ENCODE results near the gene CHRDL1.

Gene CHRDL1

GRCh38 chrX:110741213-110741796 is 54.3 kb downstream of the CHRDL1 start:
- no peak for DNase-seq

GRCh38 chrX:110734894-110735541 is 60.6 kb downstream of the CHRDL1 start:
- no peak for DNase-seq

- no peak for DNase-seq
Observed at GRCh38 chrX:110734271-110734670, 61.3 kb downstream of the CHRDL1 start.

GRCh38 chrX:110733166-110733565 is 62.5 kb downstream of the CHRDL1 start:
- no peak for DNase-seq

- DNase-seq, result no peak
Observed at GRCh38 chrX:110732266-110732665, 63.4 kb downstream of the CHRDL1 start.

- DNase-seq, result no peak
Observed at GRCh38 chrX:110723844-110724243, 71.8 kb downstream of the CHRDL1 start.

GRCh38 chrX:110722135-110722534 is 73.5 kb downstream of the CHRDL1 start:
- DNase-seq, result no peak

- DNase-seq, result no peak
Observed at GRCh38 chrX:110713666-110714065, 82.0 kb downstream of the CHRDL1 start.

GRCh38 chrX:110706446-110706845 is 89.2 kb downstream of the CHRDL1 start:
- DNase-seq, result no peak

- DNase-seq, result no peak
Observed at GRCh38 chrX:110703641-110704040, 92.0 kb downstream of the CHRDL1 start.

- no peak for DNase-seq
Observed at GRCh38 chrX:110699109-110699508, 96.5 kb downstream of the CHRDL1 start.

- DNase-seq, result no peak
Observed at GRCh38 chrX:110698696-110699095, 96.9 kb downstream of the CHRDL1 start.

GRCh38 chrX:110692866-110693265 is 102.8 kb downstream of the CHRDL1 start:
- no peak for DNase-seq

- no peak for DNase-seq
Observed at GRCh38 chrX:110691446-110691845, 104.2 kb downstream of the CHRDL1 start.

- no peak for DNase-seq
Observed at GRCh38 chrX:110684653-110685052, 111.0 kb downstream of the CHRDL1 start.

GRCh38 chrX:110683925-110684324 is 111.7 kb downstream of the CHRDL1 start:
- DNase-seq, result no peak

GRCh38 chrX:110678591-110678990 is 117.0 kb downstream of the CHRDL1 start:
- no peak for DNase-seq

GRCh38 chrX:110675886-110676285 is 119.7 kb downstream of the CHRDL1 start:
- no peak for DNase-seq

GRCh38 chrX:110671068-110671803 is 124.4 kb downstream of the CHRDL1 start:
- DNase-seq, result no peak

GRCh38 chrX:110669572-110669971 is 126.0 kb downstream of the CHRDL1 start:
- no peak for DNase-seq

- DNase-seq, result no peak
Observed at GRCh38 chrX:110667706-110668105, 127.9 kb downstream of the CHRDL1 start.

- no peak for DNase-seq
Observed at GRCh38 chrX:110665223-110666002, 130.2 kb downstream of the CHRDL1 start.

- no peak for DNase-seq
Observed at GRCh38 chrX:110657073-110657472, 138.5 kb downstream of the CHRDL1 start.

Data from CD4-positive, alpha-beta T cell treated with Interferon alpha-2 for 1 hour (primary cell).